HG03196 (cell line): ENCODE results near the gene BTBD17.

Experiments used
- ATAC-seq: cut with Tn5 transposase; IDR thresholded peaks from one replicate; pipeline ENCODE4 v1.9.1; 2021; ENCODE audit not compliant: unreplicated experiment

The BTBD17 gene

DNA sequence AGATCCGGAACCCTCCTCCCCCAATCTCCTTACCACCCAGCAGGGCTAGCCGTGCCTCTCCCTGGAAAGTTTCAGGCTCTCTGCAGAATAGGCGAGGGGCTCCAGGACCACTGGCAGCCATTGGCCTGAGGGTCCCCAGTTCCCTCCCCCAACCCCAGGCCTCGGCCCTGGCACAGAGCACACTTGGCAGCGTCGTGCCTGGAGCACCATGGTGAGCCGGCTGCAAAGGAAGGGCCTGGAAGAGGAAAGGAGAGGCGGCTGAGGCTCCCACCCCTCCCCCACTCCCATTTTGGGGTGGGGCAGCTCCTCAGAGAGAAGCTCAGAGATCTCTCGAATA is 369 bp upstream of the BTBD17 start:
- ATAC-seq = no peak

DNA sequence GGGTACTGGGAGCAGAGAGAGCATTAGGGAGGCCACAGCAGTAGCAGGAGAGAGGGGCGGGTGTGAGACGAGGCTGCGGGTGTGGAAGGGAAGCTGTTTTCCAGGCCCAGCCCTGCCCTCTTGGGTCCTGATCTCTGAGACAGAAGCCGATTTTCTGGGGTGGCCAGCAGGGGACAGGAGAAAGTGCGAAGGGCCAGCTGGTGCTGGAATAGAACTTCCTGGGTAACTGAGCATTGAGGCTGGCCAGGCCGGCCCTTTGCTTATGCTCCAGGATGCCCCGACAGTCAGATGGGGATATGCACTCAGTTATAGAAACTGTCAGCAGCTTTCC is 804 bp downstream of the BTBD17 start:
- ATAC-seq = no peak

DNA sequence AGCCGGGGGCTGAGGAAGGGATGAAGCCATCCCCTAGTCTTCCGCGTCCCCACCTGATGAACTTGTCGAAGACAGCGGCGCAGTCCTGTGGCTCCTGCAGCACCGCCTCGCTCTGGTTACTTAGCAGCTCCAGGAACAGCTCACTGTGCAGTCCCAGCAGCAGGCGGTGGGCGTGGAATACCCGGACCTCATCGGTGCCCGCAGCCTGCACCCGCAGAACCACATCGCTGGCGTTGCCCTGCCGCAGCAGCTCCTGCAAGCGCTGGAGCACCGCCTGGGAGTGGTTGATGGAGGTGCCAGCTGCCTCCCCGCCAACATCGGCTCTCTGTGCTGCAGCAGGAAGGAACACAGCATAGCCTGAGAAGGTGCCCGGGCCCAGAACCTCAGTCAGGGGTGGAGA is 1.8 kb downstream of the BTBD17 start:
- no peak for ATAC-seq

DNA sequence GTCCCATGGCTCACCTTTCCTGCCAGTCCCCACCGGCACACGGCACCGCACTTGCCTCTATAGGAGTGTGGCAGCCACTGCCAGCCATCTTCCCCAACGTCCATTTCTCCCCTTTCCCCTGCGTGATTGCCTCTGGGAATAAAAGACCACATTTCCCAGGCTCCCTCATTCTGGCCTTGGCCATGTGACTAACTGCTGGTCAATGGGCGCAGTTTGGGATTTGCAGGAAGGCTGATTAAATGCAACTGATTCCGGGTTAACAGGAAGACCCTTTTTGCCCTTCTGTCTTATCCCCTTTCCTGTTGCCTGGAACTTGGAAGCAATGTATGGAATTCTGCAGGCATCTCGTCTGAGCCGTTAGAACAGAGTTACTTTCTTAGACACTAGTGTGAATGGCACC is 3.0 kb downstream of the BTBD17 start:
- ATAC-seq = no peak

DNA sequence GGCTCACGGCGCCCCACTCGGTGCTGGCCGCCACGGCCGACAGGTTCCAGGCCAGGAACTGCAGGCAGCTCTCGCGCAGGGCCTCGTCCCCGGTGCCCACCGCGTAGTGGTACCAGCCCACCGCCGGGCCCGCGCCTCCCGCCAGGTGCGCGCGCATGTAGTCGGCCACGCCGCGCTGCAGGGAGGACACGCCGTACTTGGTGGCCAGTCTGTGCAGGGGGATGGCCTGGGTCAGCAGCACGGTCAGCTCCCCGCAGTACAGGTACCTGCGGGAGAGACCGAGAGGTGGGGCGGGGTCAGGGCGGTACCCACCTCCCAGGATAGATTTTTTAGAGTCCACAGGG is 4.2 kb downstream of the BTBD17 start:
- no peak for ATAC-seq

DNA sequence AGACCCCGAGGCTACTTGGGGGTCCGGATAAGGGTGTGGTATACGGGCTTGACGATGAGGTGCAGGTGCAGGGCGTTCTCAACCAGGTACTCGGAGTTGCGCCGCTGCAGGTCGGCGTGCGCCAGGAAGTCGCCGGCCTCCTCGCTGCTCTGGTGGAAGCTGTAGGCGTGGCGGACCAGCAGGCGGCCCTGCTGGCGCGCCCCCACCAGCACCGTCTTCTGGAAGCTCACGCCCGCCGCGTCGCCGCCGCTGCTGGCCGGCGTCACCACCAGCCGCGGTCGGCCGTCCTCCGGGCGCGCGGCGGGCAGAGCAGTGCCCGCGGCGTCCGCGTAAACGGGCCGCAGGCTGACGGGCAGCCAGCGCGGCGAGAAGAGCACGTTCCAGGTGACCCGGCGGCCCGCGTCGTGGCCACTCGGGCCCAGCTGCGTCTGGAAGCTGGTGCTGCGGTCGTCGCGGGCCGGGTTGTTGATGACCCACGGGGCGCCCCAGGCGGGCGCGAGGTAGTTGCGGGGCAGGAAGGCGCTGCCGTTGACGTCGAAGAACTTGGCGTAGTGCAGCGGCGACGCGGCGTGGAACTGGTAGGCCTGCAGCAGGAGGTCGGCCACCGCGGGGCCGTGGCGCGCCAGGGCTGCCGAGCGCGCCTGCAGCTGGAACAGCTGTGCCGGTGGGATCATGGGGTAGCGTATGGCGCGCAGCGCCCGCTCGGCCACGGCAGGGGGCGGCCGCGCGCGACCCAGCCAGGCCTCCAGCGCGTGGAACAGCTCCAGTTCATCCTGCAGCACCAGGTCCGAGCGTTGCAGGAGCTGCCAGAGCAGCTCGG is 4.8 kb downstream of the BTBD17 start:
- ATAC-seq = no peak

DNA sequence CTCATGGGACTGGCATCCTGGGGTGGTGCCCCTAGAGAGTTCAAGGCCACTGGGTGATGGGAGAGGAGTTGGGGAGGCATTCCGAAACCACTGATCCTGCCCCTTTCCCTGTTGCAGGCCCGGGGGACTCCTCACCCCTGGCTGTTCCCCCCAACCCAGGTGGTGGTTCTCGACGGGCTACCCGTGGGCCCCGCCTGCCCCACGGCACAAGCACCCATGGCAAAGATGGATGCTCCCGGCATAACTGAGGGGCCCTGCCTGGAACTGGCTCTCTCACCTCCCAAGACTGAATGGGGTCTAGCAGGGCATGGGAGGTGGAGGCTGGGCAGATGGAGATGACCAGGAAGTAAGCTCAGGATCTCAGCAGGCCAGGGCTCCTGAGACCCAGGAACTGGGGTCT is 6.6 kb downstream of the BTBD17 start:
- no peak for ATAC-seq

DNA sequence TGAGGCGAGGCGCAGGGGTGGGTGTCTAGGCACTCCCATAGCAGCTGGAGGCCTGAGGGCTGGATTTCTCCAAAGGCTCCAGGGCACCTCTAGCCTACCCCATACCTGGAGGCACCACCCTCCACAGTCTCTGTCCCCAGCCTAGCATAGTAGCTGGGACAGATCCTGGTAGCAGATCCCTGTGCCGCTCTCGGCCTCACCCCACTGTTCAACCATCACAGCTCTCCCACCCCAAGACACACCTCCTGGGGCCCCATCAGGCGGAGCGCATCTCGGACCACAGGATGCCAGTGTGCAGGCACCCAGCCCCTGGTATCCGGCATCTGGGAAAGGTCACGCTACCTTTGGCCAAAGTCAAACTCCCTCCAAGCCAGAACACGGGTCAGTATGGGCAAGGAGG is 7.1 kb downstream of the BTBD17 start:
- no peak for ATAC-seq

DNA sequence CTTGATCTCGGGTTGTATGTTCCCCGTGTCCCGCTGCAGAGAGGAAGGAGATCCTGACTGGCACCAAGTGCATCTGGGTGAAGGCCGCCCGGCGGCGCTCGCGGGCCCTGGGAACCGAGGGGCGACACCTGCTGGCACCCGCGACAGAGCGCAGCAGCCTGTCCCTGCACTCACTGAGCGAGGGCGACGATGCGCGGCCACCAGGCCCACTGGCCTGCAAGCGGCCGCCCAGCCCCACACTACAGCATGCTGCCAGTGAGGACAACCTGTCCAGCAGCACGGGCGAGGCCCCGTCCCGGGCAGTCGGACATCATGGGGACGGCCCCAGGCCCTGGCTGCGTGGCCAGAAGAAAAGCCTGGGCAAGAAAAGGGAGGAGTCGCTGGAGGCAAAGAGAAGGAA is 7.5 kb downstream of the BTBD17 start:
- no peak for ATAC-seq

DNA sequence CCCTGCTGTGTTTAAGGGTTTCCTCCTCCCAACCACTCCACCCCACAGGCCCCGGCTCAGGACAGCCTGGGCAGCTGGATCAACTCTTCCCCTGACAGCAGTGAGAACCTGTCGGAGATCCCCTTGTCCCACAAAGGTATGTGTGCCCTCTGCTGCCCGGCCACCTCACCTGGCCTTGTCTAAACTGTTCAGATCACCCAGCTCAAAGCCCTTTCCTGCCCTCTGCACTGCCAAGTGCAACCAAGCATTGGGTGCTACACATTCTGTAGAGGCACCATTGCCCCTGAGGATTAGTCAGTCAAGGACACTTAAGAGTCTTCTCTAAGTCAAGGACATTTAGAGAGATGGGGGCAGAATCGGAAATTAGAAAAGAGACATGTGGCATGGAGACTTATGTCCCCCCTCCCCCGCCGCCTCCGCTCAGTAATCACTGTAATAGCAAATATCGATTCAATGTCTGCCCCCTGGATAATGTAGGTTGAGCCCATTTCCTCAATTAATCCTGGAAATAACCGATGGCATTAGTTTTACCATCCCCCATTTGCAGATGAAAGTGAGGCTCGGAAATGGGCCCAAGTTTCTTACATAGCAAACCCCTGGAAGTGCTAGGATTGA is 8.1 kb downstream of the BTBD17 start:
- ATAC-seq = no peak

DNA sequence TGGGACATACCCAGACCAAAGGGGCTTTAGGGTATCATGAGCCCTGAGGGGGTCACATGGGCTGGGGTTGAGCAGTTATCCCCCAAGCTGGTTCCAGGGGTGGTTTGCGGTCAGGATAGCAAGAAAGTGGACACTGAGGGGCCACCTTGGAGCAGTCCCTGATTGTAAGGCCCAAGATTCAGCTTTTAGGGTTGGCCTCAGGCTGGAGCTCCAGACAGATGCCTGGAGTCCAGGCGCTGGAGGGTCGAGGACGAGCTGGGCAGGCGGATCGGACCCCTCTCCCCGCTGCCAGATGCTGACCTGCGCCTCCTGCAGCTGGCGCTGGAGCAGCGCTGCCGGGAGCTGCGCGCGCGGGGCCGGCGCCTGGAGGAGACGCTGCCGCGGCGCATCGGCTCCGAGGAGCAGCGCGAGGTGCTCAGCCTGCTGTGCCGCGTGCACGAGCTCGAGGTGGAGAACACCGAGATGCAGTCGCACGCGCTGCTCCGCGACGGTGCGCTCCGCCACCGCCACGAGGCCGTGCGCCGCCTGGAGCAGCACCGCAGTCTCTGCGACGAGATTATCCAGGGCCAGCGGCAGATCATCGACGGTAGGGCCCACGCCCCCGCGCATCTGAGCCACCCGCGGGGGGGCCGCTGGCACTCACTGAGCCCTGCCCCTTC is 10.0 kb downstream of the BTBD17 start:
- no peak for ATAC-seq

DNA sequence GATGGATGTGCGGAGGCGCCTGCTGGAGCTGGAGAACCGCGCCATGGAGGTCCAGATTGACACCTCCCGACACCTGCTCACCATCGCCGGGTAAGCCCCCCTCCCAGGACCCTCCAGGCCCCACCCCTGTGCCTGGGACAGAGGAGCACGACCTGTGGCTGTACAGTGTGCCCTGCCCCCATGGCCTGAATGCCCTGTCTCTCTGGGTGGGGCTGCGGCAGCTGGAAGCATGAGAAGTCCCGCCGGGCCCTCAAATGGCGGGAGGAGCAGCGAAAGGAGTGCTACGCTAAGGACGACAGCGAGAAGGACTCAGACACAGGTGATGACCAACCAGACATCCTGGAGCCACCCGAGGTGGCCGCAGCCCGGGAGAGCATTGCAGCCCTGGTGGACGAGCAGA is 11.2 kb downstream of the BTBD17 start:
- ATAC-seq = no peak

DNA sequence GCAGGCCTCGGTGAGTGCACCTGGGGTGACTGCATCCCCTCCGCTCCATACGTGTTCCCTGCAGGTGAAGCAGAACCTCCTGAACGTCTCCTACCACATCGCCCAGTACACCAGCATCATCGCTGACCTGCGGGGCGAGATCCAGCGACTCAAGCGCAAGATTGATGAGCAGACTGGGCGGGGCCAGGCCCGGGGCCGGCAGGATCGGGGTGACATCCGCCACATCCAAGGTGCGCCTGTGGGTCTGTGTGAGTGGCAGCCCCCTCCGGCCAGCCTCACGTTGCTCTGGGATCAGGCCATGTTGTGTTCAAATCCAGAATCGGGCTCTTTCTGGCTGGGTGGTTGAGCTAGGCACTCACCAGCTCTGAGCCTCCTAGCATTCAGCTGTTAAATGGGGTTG is 12.5 kb downstream of the BTBD17 start:
- ATAC-seq = no peak

DNA sequence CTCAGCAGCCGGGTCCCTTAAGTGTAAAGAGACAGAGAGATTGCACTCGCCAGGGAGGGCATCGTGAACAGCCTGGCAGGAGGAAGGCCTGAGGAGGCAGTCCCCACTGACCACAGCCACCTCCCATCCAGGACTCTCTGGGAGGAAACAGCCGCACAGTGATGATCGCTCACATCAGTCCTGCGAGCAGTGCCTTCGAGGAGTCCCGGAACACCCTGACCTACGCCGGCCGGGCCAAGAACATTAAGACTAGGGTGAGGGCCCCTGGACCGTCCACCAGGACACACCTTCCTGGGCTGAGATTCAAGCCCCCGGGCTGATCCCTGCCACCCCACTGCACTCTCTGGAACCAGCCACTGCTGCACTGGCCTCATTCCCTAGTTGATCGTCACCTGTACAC is 14.0 kb downstream of the BTBD17 start:
- no peak for ATAC-seq

DNA sequence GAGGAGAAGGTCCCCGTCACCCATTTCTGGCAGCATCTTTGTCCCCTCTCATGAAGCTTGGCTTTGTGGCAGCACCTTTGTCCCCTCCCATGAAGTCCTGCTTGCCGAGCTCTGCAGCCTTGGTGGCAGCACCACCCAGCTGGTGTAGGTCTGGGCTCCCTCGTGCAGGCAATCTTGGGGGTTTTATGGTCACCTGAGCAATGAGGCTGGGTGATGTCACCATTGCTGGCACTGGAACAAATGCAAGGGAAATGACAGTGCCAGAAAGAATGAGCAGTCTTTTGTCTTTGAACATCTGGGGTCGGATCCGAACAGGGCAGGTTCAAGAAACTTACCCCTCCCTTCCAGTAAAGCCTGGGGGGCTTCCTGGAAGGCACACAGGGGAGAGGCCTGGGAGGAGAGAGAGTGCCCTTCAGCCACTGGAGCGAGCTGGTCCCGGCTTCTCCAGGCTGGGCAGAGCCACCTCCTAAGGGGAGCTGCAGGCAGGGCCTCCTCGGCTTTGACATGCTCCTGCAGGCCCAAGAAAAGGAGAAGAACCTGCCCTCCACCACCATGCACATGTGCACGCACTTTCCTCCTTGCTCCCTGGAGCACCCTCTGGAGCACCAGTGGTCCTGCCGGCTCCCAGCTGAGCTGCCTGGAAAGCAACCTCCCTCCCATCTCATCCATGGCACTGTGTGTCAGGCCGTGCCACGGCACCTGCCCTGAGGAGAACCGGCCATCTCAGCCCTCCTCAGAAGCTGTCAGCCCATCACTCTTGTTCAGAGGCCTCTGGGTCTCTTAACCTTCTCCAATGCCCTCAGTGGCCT is 16.0 kb downstream of the BTBD17 start:
- no peak for ATAC-seq

DNA sequence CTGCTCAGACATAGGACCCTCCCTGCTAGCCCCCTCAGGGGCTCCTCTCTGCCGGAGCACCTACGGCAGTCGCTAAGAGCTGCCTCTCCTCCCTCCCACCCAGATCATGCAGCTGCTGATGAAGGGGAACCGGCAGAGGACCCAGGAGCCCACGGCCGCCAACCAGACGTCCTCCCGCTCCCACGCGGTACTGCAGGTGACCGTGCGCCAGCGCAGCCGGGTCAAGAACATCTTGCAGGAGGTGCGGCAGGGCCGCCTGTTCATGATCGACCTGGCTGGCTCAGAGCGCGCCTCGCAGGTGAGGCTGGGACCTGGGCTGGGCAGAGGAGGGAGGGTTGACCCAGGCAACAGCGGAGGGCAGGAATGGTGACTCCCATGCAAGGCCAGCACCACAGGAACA is 17.0 kb downstream of the BTBD17 start:
- ATAC-seq = no peak

DNA sequence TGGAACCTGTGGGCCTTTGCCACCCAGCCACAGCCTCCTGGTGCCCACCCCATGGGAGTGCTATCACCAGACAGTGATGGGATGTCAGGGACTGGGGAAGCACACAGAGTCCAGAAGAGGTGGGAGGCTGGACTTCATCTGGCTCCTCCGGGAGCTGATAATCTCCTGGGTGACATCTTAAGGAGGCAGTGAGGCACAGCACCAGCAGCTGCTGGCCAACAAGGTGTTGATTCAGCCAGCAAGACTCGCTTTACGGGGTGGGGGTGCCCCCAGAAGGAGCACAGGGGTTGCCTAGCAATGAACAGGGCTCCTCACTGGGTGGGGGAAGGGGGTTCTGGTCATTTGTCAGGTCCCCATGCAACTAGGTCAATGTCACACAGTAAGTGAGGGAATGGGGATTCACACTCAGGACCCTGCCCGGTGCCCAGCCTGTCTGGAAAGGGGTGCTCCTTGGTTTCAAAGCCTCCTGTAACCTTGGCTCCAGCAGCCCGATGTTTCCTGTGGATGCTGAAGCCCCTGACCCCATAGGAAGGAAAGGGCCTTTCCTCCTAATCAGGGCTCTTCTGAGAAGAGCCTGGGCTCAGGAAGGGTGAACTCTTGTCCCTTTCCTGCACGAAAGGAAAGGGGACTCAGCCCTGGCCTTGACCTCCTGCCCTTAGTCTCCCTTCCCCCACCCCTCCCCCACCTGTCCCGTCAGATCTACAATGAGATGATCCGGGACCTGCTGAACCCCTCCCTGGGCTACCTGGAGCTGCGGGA is 18.0 kb downstream of the BTBD17 start:
- ATAC-seq = no peak

DNA sequence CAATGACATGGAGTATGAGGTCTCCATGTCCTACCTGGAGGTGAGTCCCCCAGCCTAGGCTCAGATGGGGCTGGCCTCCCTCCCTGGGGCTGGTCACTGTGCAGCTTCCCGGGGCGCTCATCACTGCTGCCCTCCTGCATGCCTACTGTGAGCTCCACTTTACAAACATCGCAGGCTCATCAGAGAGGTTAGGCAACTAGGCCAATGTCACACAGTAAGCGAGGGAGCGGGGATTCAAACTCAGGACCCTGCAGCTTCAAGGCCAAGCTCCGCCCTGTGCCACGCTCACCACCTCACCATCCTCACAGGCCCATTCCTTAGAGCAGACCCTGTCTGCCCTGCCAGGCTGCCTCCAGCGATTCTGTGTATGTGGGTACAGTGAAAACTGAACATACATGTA is 18.5 kb downstream of the BTBD17 start:
- ATAC-seq = no peak

DNA sequence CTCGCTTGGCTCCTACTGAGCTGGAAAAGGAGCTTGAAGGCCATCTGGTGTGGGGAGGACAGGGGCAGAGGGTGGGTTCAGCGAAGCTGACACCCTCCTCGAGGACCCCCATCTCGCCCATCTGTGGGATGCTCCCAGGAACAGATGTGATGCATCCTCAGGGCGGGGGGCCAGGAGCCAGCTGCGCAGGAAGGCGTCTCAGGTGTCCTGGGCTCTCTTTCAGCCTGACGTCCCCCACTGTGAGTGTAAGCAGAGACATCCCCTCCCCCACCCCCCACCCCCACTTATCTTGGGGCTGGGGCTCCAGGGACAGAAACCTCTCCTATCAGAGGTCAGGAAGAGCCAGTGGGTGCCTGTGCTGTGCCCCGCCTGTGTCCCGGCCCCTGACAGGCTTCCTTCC is 19.4 kb downstream of the BTBD17 start:
- no peak for ATAC-seq

DNA sequence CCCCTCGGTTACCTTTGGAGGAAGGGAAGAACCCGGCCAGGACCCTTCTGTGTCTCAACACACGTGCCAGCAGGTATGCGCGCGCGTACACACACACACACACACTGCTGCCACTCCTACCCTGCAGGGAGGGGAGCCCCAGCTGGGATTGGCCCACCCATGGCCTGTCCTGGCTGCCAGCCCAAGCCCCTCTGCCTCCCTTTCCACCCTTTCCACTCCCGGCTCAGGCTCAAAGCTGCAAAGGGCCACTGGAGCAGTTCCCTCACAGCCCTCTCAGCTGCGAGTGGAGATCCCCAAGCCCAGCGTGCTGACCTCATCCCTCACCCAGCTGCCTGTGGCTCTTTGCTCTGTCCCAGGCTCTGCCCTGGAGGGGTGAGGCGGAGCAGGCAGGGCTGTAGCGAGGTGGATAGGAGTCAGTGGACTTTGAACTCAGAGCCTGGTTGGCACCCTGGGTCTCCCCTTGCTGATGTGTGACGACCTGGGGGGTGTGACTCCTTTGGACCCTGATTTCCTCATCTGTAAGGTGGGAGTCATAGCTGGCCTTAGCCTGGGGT is 21.1 kb downstream of the BTBD17 start:
- ATAC-seq = no peak
